ENCODE results near the gene C1orf94.

The C1orf94 gene

DNA sequence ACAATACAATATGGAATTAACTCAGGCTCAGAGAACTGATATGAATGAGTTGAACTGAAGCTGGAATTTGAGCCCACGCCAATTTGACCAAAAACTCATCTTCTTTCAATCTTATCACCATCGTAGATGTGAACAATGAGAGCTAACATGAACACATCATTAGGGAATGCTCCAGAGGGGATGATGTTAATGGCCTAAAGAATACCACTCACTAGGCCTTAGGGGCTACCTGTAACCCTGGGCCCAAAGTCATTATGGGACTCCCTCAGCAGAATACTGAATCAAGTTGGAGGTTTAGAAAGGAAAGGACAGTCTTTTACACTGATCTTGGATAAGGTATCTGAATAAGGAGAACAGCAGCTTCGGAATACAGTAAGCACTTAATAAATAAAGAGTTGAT is 73.6 kb downstream of the C1orf94 start:
- H3K36me3 ChIP-seq (replicated peaks): no peaks in the 10 kb centered on the region
- no peak overlapping the region for H3K4me3 ChIP-seq (ENCODE audit: low read depth, low read length)
- no peaks in the 10 kb centered on the region for H3K27me3 ChIP-seq (replicated peaks)
- H3K27ac ChIP-seq: no peak overlapping the region
- no peak for DNase-seq
- TF ChIP-seq, protein P1, sequence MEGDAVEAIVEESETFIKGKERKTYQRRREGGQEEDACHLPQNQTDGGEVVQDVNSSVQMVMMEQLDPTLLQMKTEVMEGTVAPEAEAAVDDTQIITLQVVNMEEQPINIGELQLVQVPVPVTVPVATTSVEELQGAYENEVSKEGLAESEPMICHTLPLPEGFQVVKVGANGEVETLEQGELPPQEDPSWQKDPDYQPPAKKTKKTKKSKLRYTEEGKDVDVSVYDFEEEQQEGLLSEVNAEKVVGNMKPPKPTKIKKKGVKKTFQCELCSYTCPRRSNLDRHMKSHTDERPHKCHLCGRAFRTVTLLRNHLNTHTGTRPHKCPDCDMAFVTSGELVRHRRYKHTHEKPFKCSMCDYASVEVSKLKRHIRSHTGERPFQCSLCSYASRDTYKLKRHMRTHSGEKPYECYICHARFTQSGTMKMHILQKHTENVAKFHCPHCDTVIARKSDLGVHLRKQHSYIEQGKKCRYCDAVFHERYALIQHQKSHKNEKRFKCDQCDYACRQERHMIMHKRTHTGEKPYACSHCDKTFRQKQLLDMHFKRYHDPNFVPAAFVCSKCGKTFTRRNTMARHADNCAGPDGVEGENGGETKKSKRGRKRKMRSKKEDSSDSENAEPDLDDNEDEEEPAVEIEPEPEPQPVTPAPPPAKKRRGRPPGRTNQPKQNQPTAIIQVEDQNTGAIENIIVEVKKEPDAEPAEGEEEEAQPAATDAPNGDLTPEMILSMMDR (IDR thresholded peaks at IDR 0.05; ENCODE audit: low read depth, low read length, missing control alignments): no peak
- in situ Hi-C loops (cut with HindIII; ENCODE audit: low pct_ligation_motif_present, low sequenced_read_pairs): no loop called here

DNA sequence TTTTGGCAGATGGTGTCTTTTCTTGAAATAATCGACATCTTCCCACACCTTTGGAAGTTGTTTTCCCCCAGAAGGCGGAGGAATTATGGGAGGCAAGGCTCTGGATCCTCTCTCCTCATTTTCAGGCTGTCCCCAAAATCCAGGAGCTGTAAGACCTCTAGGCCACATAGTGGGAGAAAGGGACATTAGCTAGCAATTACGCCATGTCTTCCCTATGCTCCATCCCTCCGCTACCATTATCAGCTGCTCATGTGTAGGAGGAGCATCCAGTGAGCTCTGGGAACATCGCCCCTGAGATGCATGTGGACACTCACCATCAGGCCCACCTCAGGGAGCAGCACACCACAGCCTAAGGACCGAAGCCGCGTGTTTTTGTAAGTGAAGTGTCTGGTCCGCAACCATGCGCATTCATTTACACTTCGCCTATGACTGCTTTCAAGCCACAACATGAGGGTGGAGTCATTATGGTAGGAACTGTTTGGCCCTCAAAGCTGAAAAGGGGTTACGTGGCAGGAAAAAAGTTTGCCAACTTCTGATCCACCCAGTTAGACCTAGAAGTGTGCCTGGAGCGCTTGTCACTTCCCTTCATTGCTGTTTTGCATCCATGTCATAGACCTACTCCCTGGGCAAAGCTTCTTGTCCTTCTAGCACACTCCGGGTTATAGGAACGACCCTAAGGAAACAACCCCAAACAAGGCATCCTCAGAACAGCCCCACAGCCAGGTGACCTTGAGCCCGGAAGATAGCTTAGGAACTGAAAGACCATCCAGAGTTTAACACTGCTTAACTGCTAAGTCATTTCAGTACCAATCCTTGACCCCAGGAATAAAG is 85.5 kb downstream of the C1orf94 start:
- H3K27ac ChIP-seq: no peak overlapping the region
- no peaks in the 10 kb centered on the region for H3K36me3 ChIP-seq (replicated peaks)
- no peaks in the 10 kb centered on the region for H3K27me3 ChIP-seq (replicated peaks)
- TF ChIP-seq, protein P1 (IDR thresholded peaks at IDR 0.05; ENCODE audit: low read depth, low read length, missing control alignments): no peak
- DNase-seq: no peak
- no peak overlapping the region for H3K4me3 ChIP-seq (ENCODE audit: low read depth, low read length)
- in situ Hi-C loops (cut with HindIII; ENCODE audit: low pct_ligation_motif_present, low sequenced_read_pairs): no loop called here

DNA sequence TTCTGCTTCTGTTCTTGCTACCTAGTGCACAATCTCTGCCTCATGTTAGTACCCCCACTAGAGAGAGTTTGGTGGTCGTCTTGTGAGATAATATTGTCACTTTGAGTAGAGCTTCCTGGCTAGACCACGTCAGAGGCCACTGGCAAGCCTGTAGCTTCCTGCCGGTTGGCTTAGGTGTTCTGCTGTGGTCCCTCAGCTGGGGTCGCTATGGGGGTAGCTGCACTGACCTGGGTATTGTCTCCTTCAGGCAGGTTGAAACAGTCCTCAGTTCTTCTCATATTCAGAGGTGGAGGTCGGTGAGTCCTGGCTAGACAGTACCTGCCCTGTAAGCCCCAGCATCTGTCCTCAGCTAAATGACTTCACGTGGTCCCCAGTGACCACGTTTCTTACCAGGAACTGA is 86.2 kb downstream of the C1orf94 start:
- TF ChIP-seq, protein P1 (IDR thresholded peaks at IDR 0.05; ENCODE audit: low read depth, low read length, missing control alignments): no peak
- Histone ChIP-seq H3K4me3 (ENCODE audit: low read depth, low read length) (no peak overlapping the region), H3K36me3 (replicated peaks) (no peaks in the 10 kb centered on the region), H3K27ac (no peak overlapping the region), H3K27me3 (replicated peaks) (no peaks in the 10 kb centered on the region)
- in situ Hi-C loops (cut with HindIII; ENCODE audit: low pct_ligation_motif_present, low sequenced_read_pairs): no loop called here
- DNase-seq: no peak

DNA sequence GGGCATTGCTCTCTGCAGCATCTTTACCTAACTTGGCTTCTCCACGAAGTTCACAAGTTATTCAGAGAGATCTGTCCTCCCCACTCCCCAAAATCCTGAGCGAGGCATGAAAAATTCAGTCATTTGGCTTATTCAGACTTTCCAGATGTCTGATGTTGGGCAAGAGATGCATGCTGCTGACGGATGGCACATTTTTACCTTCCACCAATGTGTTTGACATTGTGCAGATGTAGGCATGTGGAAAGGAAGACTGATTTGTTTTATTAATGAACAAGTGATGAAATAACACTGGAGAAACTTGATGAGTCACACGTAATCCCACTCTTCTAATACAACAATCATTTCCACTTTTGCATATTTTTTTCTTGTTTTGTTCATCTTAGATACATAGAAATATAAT is 86.7 kb downstream of the C1orf94 start:
- no peak for DNase-seq
- H3K36me3 ChIP-seq (replicated peaks): no peaks in the 10 kb centered on the region
- in situ Hi-C loops (cut with HindIII; ENCODE audit: low pct_ligation_motif_present, low sequenced_read_pairs): no loop called here
- no peak overlapping the region for H3K27ac ChIP-seq
- no peak overlapping the region for H3K4me3 ChIP-seq (ENCODE audit: low read depth, low read length)
- TF ChIP-seq, protein P1 (IDR thresholded peaks at IDR 0.05; ENCODE audit: low read depth, low read length, missing control alignments): no peak
- no peaks in the 10 kb centered on the region for H3K27me3 ChIP-seq (replicated peaks)

DNA sequence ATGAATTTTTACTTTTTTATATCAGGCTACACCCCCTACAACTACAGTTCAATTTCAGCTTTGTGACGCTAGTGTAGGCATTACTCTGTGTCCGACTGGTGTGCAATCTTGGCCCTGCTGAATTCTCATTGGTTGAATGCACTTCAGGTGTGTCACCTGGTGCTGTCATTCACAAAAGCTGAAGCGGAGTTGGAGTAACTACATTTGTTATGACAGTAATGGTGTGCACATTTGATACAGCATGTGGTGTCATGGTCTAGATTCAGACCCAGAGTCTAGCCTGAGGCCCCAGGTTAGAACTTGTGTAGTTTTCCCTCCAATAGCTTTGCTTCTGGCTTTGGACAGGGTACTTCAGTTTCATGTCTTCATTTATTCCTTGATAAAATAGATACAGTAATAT is 88.7 kb downstream of the C1orf94 start:
- Histone ChIP-seq H3K27ac (no peak overlapping the region), H3K4me3 (ENCODE audit: low read depth, low read length) (no peak overlapping the region), H3K36me3 (replicated peaks) (no peaks in the 10 kb centered on the region), H3K27me3 (replicated peaks) (no peaks in the 10 kb centered on the region)
- in situ Hi-C loops (cut with HindIII; ENCODE audit: low pct_ligation_motif_present, low sequenced_read_pairs): no loop called here
- DNase-seq: no peak
- TF ChIP-seq, protein P1 (IDR thresholded peaks at IDR 0.05; ENCODE audit: low read depth, low read length, missing control alignments): no peak

All from brain microvascular endothelial cell (primary cell).